Osteocyte (in vitro differentiated cells): ENCODE measurements around the gene FOXD4. TPM values are rescaled to one million over a fixed set of nuclear protein-coding genes. Genes with fewer than 3 reads are reported as not detected.
A peak's percentile ranks its signal among the peaks of the same experiment; 100 is the strongest.
"Not testable (repeated sequence)": the region's sequence is repeated elsewhere in the genome, so short reads cannot be mapped to it uniquely, and the experiment has no call there.

Experiments used
- DNase-seq: peaks from one replicate; pipeline ENCODE4 v3.0.0; 2021; ENCODE audit warnings: mixed read lengths; ENCODE audit not compliant: unreplicated experiment; ENCODE audit errors: extremely low spot score
- H3K27ac Mint-ChIP-seq: one replicate; pipeline ENCODE4 v1.8.0; 2021; ENCODE audit warnings: mild to moderate bottlenecking, mixed read lengths; ENCODE audit not compliant: unreplicated experiment
- H3K27me3 Mint-ChIP-seq: one replicate; pipeline ENCODE4 v1.8.0; 2021; ENCODE audit warnings: mixed read lengths; ENCODE audit not compliant: unreplicated experiment
- H3K36me3 Mint-ChIP-seq: one replicate; pipeline ENCODE4 v1.8.0; 2021; ENCODE audit warnings: mixed read lengths; ENCODE audit not compliant: unreplicated experiment
- H3K4me1 Mint-ChIP-seq: one replicate; pipeline ENCODE4 v1.8.0; 2021; ENCODE audit warnings: mixed read lengths; ENCODE audit not compliant: unreplicated experiment
- H3K4me3 Mint-ChIP-seq: one replicate; pipeline ENCODE4 v1.8.0; 2021; ENCODE audit warnings: mild to moderate bottlenecking, moderate library complexity, mixed read lengths; ENCODE audit not compliant: unreplicated experiment
- H3K9me3 Mint-ChIP-seq: one replicate; pipeline ENCODE4 v1.8.0; 2021; ENCODE audit warnings: mixed read lengths; ENCODE audit not compliant: unreplicated experiment
- long read RNA-seq: library from polyadenylated mRNA; unstranded; transcript quantifications from one replicate; pipeline ENCODE4 v2.0.0, GENCODE V29; 2021
- total RNA-seq: library from RNA; stranded (reverse); gene quantifications from 2 replicates; pipeline ENCODE4 v1.2.1, GENCODE V29; 2021

The FOXD4 gene
- 0.24 and 0.43 TPM in 2 replicates for total RNA-seq
- long read RNA-seq: 0 reads

DNA sequence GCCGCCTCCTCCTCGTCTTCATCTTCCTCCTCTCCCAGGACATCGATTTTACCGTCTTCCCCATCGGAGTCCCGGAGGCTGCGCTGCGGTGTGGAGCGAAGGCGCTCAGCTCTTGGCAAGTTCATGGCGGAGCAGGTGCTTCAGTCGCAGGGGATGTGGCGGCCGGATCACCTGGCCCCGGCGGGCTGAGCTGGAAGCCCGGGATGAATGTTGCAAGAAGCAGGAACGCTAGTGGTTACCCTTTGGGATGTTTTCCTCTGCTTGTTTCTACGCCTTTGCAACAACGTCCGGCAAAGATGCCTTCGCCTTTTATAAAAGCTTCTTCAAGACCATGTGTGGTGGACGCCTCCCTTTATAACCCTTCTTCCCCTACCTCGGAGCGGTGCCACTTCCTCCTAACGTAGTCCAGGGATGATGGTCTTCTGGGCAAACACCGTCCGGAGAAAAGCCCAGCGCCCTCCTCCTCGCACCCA is at the start of gene FOXD4:
Gene FOXD4, minus strand, starts transcription at position 423 of the 473 bp plus-strand sequence. Its CDS starts 298 bp downstream, at position 125.
- not testable (repeated sequence) for DNase-seq, H3K9me3 Mint-ChIP-seq, H3K27ac Mint-ChIP-seq
- H3K36me3 Mint-ChIP-seq: peaks cover 10% of the 10 kb centered on the region
- H3K27me3 Mint-ChIP-seq: peaks cover 36% of the 10 kb centered on the region
- peaks cover 17% of the 10 kb centered on the region for H3K4me1 Mint-ChIP-seq
- H3K4me3 Mint-ChIP-seq: peak within 1 kb of the TSS; percentile 47

DNA sequence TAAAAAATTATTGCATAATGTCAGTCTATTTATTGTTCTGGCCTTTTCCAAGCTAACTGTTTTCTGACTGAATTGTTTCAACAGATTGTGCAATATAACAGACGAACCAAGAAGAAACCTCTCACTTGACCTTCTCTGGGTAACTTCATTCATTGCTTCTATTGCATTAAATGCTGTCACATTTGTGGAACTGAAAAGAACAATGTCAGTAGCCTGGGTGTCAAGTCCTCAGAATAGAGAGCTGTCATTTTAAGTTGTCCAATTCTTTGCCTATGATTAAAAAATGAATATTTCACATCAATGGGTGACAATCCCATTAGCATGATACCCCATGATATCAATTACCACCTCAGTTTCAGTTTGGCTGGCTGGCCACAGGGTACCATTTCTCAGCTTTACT is 41.7 kb upstream of the FOXD4 start:
- not testable (repeated sequence) for H3K4me3 Mint-ChIP-seq, DNase-seq, H3K4me1 Mint-ChIP-seq, H3K36me3 Mint-ChIP-seq, H3K27me3 Mint-ChIP-seq, H3K9me3 Mint-ChIP-seq, H3K27ac Mint-ChIP-seq

DNA sequence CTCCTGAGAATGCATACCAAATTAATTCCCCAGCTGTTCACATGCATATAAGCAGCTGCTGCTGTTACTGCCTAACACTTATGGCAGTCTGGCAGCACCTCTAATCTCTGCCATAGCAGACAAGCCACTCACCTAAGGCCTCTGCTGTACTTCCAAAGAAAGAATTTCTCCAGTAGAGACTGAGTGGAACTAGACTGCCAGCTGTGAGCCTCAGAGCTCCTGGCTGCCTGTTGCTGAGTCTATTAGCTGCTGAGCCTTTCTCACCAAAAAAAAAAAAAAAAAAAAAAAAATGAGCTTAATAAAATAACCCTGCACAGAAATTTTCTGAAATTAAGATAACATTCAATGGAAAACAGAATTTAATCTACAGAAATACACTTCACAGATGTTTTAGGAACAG is 33.0 kb upstream of the FOXD4 start:
- not testable (repeated sequence) for H3K4me1 Mint-ChIP-seq, H3K27ac Mint-ChIP-seq, H3K9me3 Mint-ChIP-seq, H3K36me3 Mint-ChIP-seq, H3K27me3 Mint-ChIP-seq, H3K4me3 Mint-ChIP-seq, DNase-seq

DNA sequence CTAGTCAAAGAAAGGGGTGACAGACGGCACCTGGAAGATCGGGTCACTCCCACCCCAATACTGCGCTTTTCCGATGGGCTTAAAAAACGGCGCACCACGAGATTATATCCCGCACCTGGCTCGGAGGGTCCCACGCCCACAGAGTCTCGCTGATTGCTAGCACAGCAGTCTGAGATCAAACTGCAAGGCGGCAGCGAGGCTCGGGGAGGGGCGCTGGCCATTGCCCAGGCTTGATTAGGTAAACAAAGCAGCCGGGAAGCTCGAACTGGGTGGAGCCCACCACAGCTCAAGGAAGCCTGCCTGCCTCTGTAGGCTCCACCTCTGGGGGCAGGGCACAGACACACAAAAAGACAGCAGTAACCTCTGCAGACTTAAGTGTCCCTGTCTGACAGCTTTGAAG is 21.7 kb upstream of the FOXD4 start:
- H3K4me3 Mint-ChIP-seq, DNase-seq, H3K9me3 Mint-ChIP-seq, H3K4me1 Mint-ChIP-seq, H3K27ac Mint-ChIP-seq, H3K27me3 Mint-ChIP-seq, H3K36me3 Mint-ChIP-seq: not testable (repeated sequence)

DNA sequence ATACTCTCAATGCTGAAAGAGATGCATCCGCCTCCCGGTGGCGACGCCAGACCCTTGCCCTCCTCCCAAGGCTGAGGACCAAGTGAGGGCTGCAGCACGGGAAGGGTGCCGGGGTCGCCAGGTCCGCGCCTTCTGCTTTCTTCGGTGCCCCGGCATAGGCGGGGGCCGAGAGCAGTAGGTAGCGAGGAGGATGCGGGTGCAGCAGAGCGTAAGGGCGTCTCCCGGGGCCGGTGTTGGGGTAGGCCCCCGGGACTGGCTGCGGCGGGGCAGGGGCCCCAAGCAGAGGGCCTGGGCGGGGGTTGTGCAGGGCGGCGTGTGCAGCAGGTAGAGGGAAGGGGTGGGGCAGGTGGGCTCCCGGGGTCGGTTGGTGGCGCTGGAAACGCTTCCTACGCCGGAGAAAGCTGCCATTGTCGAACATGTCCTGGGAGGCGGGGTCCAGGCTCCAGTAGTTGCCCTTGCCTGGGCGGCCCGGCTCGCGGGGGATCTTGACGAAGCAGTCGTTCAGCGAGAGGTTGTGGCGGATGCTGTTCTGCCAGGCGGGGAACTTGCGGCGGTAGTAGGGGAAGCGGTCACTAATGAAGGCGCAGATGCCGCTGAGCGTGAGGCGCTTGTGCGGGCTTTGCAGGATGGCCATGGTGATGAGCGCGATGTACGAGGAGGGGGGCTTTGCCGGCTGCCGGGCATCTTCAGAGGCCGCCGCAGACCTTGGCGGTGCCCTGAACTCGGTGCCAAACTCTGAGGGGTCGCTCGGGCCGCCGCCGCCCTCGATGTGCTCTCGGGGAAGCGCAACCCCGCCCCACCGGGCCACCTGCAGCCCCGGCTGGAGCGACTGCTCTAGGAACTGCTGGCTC is 848 bp downstream of the FOXD4 start:
- not testable (repeated sequence) for H3K9me3 Mint-ChIP-seq, H3K4me3 Mint-ChIP-seq, H3K27ac Mint-ChIP-seq, DNase-seq
- H3K36me3 Mint-ChIP-seq: peaks cover 10% of the 10 kb centered on the region
- peaks cover 17% of the 10 kb centered on the region for H3K4me1 Mint-ChIP-seq
- H3K27me3 Mint-ChIP-seq: peaks cover 42% of the 10 kb centered on the region

DNA sequence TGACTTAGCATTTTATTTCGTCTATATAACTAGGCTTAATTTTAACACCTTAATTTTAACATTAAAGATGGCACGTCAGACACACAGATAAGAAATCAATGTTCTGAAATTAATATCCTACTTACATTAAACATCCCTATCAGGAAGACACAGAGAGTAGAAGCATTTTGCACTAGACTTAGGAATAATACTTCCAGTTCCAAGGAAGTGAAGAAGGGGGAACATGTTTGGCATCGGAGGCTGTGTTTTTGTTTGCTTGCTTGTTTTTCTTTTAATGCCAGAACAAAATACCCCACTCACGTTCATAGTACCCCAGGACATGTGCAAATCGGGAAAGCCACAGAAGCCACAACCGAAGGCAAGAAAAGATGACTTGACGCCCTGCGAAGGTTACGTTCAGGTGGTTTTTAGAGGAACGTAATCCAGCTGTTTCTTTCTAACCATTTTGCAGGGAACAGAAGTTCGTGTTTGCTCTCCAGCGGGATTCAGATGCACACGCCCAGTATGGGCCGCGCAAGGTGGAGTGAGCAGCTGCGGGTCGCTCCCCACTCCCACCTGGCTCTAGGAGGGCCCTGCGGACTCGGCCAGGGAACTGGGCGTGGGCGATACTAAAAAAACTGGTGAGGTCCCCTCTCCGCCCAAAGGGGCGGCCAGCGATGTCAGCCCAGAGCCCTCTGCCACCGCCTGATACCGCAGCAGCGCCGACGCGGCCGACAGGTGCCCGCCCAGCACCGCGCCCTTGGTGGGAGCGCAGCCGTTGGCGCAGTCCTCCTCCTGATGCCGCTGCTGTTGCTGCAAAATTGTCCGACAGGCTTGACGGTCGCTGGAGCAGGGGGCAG is 1.8 kb downstream of the FOXD4 start:
- not testable (repeated sequence) for H3K9me3 Mint-ChIP-seq, DNase-seq, H3K27ac Mint-ChIP-seq, H3K4me3 Mint-ChIP-seq
- H3K36me3 Mint-ChIP-seq: peaks cover 10% of the 10 kb centered on the region
- peaks cover 44% of the 10 kb centered on the region for H3K27me3 Mint-ChIP-seq
- peaks cover 17% of the 10 kb centered on the region for H3K4me1 Mint-ChIP-seq

DNA sequence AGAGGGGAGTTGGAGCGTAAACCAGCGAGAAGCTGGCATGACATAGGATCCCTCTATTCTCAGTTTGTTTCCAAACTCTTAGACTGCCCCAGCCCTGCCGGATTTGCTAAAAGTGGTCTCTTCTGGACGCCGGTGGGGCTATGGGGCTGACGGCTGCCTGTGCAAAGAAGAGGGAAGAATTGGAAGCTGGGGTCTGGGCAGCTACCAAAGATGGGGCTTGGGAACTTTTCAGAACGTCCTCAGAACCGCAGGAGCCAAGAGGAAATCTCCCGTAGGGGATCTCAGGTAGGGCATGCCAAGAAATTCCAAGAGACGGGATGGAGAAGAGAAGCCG is 3.1 kb downstream of the FOXD4 start:
- not testable (repeated sequence) for H3K27ac Mint-ChIP-seq
- peaks cover 17% of the 10 kb centered on the region for H3K4me1 Mint-ChIP-seq
- H3K4me3 Mint-ChIP-seq: peak overlapping the region; percentile 61

DNA sequence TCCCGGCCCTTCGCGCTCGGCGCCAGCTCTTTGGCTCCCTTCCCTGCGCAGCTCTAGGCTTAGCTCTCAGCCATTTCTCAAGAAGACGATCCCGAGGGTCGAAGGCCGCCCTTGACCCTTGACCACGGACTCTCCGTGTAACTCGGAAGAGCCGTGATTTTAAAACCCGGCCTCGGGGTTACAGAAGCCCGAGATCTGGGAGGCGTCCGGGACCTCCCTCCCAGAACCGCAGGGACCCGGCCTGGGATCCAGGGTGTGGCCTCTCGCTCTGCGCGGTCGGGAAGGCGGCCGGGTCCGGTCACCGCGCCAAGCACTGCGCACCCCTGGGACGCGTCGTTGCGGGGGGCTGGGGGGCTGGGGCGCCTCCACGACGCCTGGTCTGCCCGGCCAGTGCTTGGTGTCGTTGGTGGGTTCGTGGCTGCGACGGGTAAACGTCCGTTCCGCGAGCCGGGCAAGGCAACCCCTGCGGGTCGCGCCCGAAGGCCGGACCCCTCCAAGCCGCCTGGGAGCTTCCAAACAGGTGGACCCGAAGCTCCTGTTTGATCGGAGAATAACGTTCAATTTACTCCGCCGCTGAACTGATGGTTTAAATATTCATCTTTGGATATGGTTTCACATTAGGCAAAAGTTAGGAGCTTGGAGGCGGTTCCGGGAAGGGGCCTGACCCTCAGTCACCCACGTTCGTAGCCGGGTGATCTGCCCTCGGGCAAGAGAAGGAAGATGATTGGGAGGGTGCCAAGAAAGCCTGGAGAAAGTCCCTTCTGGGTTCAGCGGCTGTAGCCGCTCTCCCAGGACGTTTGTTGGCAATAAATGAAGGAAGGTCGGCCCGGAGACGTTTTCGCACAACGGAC is 3.7 kb downstream of the FOXD4 start:
- Mint-ChIP-seq H3K4me1 (peaks cover 17% of the 10 kb centered on the region), H3K27me3 (peaks cover 48% of the 10 kb centered on the region), H3K4me3 (peak overlapping the region; percentile 67)
- DNase-seq, H3K9me3 Mint-ChIP-seq, H3K36me3 Mint-ChIP-seq, H3K27ac Mint-ChIP-seq: not testable (repeated sequence)

More for the DNA sequence above, 3.1 kb downstream of the FOXD4 start:
- DNase-seq, H3K36me3 Mint-ChIP-seq, H3K9me3 Mint-ChIP-seq: not testable (repeated sequence)
- peaks cover 44% of the 10 kb centered on the region for H3K27me3 Mint-ChIP-seq

DNA sequence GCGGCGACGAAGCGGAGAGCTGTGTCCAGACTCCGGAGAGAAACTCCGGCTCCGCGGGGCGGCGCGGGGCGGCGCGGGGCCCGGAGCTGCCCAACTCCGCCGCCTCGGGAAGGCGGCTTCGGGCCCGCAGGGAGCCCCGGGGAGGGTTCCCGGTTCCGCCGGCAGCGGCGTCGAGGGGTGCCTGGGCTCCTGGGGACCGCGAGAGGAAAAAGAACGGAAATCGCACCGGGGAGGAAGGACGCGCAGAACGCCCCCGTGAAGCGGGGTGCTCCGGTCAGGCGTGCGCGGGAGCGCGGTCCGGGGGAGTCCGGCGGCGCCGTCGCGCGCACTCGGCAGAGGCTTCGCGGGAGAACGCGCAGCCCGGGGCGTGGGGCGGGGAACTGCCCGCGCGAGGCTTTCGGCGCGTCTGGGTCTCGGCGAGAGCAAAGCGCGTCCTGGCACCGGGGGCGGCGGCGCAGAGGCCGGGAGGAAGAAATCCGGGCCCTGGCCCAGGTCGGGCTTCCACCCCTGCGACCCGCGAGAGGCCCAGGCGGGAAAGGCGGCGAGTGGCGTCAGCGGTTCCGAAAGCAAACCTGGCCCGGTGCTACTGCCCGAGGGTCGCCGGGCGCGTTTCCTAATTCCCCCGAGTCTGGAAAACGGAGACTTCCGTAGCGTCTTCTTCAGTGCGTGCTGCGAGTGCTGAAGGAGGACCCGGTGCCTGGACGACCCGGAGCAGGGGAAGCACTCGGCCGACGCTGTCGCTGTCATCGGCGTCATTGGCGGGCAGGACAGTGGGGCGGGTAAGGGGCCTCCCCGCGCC is 4.5 kb downstream of the FOXD4 start:
- not testable (repeated sequence) for H3K36me3 Mint-ChIP-seq, H3K9me3 Mint-ChIP-seq, DNase-seq, H3K27ac Mint-ChIP-seq
- Mint-ChIP-seq H3K4me3 (peak overlapping the region; percentile 67), H3K27me3 (peaks cover 54% of the 10 kb centered on the region), H3K4me1 (peaks cover 17% of the 10 kb centered on the region)

DNA sequence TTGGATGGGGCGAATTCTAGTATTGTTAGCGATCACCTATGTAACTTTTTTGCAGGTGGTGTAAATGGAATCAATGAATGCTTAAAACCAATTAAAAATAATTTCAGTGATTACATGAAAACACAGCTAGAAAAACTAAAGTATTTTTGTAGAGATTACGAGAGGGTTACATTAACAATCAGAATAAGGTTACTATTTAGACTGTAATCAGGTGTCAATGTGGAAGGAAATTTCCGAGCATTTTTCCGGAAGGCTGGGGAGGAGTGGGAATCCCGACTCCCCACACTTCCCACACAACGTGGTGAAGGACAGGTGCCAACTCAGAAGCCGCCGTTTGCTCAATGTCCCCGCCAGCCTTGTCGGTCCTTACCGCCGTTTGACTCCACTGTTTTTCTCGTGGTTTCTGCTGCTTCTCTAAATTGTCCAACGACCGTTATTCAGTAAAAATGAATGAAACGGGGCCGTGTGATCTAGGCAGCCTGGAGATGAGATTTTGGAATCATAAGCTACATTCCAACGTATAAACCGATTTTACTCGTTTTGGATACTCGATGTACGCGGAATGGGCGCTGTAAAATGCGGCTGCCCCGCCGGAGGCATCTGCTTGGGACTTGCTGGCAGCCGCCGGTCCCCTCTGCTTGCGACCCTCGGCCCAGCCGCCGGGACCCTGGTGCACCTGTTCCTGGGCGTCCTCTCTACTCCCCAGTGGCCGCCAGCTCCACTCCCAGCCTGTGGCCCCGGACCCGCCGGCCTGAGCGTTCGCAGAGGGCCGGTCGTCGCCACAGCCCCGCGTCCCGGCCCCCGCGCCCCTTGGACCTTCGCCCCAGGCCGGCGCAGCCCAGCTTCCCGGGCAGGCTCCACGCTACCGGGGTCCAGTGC is 5.4 kb downstream of the FOXD4 start:
- H3K9me3 Mint-ChIP-seq, H3K36me3 Mint-ChIP-seq, DNase-seq, H3K27ac Mint-ChIP-seq: not testable (repeated sequence)
- Mint-ChIP-seq H3K27me3 (peaks cover 54% of the 10 kb centered on the region), H3K4me3 (peak overlapping the region; percentile 18), H3K4me1 (peaks cover 15% of the 10 kb centered on the region)
